ENCODE results near the gene ADGRA3.

DNA sequence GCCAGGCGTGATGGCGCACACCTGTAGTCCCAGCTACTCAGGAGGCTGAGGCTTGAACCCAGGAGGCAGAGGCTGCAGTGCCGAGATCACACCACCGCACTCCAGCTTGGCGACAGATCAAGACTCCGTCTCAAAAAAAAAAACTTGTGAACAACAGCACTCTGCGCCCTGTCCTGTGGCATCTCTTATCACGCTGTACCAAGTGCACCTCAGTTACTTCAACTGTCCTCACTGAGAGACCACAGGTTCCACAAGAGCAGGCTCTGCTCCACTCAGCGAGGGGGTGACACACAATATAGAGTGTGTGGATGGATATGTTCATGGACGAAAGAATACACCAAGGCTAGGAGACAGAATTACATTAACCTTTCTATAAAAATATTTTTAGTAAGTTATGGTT lies 49.3 kb downstream of the ADGRA3 start:
- TF ChIP-seq, protein P1, sequence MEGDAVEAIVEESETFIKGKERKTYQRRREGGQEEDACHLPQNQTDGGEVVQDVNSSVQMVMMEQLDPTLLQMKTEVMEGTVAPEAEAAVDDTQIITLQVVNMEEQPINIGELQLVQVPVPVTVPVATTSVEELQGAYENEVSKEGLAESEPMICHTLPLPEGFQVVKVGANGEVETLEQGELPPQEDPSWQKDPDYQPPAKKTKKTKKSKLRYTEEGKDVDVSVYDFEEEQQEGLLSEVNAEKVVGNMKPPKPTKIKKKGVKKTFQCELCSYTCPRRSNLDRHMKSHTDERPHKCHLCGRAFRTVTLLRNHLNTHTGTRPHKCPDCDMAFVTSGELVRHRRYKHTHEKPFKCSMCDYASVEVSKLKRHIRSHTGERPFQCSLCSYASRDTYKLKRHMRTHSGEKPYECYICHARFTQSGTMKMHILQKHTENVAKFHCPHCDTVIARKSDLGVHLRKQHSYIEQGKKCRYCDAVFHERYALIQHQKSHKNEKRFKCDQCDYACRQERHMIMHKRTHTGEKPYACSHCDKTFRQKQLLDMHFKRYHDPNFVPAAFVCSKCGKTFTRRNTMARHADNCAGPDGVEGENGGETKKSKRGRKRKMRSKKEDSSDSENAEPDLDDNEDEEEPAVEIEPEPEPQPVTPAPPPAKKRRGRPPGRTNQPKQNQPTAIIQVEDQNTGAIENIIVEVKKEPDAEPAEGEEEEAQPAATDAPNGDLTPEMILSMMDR (IDR thresholded peaks at IDR 0.05): no peak
- TF ChIP-seq POLR2AphosphoS5 (IDR thresholded peaks at IDR 0.05) (no peak), POLR2A (IDR thresholded peaks at IDR 0.05) (no peak)
